Occipital lobe (tissue), 2 donors: Measurements from ENCODE around the gene PLSCR3. TPM values are rescaled to one million over a fixed set of nuclear protein-coding genes. Genes with fewer than 3 reads are reported as not detected.

Experiments
- DNase-seq: peaks from one replicate; lab custom pipeline; 2025; lab: John Stamatoyannopoulos, UW
- total RNA-seq: library from RNA; depleted of rRNA; stranded (reverse); fragments of >200 nt; gene quantifications from one replicate; pipeline ENCODE4 v1.2.3, GENCODE V29; 2014

PLSCR3 gene
- total RNA-seq, 1 donor from 2014 or later = 10.0 TPM

DNA sequence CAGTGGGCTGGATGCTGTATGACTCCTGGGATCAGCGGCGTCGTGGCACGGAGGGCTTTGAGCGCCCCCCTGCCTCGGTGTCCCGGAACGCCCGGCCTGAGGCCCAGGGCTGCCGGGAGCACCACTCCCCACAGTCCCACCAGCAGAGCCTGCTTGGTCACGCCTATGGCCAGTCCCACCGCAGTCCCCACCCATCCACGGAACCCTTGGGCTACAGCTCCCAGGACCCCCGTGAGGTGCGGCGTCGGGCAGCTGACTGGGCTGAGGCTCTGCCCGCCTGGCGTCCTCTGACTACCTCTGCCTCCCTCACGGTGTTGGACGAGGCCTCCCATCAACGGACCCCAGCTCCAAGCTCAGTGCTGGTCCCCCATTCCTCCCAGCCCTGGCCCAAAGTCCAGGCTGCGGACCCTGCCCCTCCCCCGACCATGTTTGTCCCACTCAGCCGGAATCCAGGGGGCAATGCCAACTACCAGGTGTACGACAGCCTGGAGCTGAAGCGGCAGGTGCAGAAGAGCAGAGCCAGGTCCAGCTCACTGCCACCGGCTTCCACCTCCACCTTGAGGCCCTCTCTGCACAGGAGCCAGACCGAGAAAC is 32.7 kb upstream of the PLSCR3 start:
- DNase-seq = no peak

DNA sequence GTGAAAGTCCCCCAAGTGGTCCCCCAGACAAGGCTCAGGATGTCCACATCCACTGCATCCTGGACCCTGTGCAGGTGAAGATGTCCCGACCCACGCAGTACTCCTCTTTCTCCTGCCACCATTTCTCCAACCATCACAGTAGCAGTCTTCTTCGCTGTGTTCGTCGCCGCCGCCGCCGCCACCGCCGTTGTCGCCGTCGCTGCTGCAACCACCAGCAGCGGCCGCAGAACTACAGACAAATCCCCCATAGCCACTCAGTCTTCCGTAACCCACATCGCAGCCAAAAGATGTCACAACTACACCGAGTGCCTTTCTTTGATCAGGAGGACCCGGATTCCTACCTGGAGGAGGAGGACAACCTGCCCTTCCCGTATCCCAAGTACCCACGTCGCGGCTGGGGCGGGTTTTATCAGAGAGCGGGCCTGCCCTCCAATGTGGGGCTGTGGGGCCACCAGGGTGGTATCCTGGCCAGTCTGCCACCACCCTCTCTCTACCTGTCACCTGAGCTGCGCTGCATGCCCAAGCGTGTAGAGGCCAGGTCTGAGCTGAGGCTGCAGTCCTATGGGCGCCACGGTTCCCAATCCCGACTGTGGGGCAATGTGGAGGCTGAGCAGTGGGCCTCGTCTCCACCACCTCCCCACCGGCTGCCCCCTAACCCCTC is 32.0 kb upstream of the PLSCR3 start:
- no peak for DNase-seq

DNA sequence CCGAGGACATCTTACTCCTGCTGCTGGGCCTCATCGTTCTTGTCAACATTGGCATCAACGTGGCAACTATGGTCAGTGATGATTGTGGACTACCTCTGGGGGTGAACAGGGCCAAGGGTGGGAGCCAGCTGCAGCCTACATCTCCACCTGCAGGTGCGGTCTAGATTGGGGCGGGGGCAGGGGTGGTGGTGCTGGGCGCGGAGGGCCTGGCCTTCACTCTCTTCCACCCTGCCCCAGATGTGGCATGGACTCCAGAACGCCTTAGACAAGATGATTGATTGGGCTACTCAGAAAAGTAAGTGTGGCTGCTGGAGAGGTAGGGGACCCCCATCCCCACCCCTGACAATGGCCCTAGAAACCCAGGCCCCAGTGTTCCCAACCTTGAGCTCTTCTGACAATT is 31.4 kb upstream of the PLSCR3 start:
- DNase-seq = no peak

DNA sequence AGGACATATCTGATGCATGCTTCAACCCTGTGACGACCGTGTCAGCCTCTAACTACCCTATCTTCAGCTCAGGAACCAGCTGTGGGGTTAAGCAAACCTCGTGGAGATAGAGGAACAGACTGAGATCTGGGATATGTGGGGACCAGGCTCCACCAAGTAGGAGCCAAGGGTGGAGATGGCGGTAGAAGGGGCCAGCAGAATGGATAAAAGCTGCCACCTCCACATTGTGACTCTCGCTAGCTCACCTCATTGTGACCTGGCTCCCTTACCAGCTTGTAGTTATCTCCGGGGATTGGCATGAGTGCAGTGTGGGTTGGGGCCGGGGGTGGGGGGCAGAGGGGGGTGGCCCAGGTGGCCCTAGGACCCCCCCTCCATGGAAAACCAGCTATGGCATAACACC is 31.0 kb upstream of the PLSCR3 start, which contains the start of gene SPEM2:
Gene SPEM2, plus strand, starts transcription at position 301 of the 400 bp plus-strand sequence. Its CDS starts 73 bp downstream, at position 374.
- DNase-seq = no peak

DNA sequence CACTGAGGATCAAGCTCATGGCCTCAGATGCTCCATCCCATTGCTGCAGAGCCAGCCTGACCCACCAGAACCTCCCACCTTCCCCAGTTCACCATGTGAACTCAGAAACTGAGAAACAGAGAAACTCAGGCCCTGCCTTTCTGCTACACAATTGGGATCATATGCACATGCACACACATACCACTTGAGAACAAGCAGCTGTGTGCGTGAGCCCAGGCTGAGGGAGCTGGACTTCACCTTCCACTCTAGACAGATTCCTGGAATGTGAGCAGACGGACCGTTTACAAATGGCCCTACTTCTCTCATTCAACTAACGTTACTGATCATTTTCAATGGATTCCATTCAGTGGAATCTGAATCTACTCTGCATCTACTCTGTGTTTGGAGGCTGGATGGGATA is 29.4 kb upstream of the PLSCR3 start:
- no peak for DNase-seq

DNA sequence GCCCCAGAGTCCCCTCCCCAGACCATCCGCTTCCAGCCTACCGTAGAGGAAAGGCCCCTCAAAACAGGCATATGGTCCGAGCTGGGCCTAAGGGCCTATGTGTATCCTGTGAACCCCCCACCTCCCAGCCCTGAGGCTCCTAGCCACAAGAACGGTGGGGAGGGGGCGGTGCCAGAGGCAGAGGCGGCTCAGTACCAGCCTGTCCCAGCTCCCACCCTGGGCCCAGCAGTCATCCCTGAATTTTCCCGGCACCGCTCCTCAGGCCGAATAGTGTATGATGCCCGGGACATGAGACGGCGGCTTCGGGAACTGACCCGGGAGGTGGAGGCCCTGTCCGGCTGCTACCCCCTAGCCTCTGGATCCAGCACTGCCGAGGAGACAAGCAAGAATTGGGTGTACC is 26.9 kb upstream of the PLSCR3 start:
- no peak for DNase-seq

DNA sequence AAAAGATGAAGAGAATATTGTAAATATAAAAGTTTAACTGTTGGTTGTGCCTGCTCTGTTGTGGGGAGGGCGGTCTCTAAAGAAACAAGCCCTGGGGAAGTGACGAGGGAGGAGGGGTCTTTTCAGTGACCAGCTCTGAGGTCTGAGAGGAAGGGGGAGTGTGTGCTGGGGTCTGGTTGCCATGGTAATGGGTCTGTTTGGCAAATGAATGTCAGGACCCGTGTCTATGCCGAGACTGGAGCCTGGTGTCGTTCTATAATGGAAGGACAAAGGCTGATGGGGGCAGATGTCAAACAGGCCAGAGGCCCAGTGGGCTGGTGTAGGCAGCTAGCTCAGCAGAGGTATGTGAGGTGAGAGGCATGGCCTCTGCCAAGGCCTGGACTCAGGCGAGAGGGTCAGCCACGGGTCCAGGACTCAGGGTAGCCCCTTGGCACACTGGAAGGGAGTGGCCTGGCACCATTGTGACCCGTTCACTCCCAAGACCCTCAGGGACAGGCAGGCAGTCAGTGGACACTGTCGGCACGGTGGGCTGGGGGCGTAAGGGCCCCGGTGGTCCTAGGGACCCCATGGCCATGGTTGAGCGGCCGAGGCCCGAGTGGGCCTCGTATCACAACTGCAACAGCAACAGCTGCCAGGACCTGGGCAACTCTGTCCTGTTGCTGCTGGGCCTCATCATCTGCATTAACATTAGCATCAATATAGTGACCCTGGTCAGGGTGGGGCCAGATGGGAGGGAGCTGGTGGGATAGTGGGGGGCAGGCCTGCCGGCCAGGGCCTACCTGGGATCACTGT is 25.7 kb upstream of the PLSCR3 start, which contains the start of gene SPEM1:
Gene SPEM1, plus strand, starts transcription at position 506 of the 792 bp plus-strand sequence. Its CDS starts 61 bp downstream, at position 567.
- DNase-seq = no peak

DNA sequence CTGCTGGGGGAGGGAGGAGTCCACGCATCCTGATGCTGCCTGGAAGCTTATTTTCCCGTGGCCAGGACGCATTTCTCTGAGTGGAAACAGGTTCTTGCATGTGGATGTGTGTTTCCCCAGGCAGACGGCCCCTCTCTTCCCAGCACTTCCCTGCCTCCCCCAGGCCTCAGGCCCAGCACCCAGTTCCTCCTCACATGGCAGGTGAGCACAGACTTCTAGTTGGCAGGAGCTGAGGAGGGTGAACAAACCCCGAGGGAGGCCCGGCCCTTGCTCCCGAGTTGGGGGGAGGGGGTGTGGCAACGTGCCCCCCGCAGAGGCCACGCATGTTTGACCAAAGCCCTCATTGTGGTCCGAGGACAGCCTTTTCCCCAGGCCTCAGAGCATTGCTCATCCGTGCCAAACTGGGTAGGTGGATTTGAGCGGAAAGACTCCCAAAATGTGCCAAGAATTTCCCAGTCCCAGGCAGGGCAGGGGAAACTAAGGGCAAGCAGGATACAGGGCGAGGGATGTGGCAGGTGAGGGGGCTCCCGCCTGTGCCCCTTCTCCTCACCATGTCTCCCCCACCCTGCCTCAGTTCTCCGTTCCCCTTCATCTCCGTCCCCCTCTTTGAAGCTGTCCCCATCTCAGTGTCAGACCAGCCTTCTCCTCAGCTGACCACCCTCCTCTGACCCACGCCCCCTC is 24.3 kb upstream of the PLSCR3 start:
- DNase-seq = no peak

DNA sequence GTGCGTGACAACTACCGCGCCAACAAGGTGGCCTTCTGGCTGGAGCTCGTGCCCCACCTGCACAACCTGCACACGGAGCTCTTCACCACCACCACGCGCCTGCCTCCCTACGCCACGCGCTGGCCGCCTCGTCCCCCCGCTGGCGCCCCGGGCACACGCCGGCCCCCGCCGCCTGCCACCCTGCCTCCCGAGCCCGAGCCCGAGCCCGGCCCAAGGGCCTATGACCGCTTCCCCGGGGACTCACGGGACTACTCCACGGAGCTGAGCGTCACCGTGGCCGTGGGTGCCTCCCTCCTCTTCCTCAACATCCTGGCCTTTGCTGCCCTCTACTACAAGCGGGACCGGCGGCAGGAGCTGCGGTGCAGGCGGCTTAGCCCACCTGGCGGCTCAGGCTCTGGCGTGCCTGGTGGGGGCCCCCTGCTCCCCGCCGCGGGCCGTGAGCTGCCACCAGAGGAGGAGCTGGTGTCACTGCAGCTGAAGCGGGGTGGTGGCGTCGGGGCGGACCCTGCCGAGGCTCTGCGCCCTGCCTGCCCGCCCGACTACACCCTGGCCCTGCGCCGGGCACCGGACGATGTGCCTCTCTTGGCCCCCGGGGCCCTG is 22.8 kb upstream of the PLSCR3 start:
- DNase-seq = no peak

DNA sequence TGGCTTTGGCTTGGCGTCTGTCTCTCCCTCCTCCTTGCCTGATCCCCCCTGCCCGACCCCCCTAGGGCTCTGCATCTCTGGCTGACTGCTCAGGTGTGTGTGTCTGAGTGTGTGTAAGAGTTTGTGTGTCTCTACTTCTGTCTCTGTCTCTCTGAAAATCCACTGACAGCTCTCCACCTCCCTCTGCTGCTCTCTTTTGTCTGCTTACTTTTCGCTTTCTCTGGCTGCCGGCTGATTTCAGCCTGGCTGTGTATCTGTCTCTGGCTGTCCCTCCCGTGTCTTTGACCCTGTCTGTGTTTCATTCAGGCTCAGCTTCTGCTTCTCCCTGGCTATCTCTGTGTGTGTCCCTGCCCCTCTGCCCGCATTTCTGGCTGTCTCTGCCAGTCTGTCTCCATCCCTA is 22.0 kb upstream of the PLSCR3 start:
- DNase-seq = no peak

DNA sequence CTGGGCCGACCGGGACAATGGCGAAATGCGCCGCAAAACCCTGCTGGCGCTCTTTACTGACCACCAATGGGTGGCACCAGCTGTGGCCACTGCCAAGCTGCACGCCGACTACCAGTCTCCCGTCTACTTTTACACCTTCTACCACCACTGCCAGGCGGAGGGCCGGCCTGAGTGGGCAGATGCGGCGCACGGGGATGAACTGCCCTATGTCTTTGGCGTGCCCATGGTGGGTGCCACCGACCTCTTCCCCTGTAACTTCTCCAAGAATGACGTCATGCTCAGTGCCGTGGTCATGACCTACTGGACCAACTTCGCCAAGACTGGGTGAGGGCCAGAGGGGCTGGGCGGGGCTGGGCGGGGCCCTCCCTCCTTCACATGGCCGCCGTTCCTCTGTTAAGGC is 21.5 kb upstream of the PLSCR3 start:
- DNase-seq = no peak

DNA sequence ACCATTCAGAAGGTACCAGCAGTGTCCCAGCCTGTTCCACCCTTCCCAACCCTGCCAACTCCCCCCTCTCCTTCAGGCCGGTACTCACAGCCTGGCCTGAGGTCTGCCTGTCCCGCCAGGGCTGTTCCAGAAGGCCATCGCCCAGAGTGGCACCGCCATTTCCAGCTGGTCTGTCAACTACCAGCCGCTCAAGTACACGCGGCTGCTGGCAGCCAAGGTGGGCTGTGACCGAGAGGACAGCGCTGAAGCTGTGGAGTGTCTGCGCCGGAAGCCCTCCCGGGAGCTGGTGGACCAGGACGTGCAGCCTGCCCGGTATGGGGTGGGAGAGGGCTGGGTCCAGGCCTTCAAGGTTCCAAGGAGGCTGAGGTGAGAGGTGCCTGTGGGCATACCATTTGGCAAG is 20.5 kb upstream of the PLSCR3 start:
- DNase-seq = no peak

DNA sequence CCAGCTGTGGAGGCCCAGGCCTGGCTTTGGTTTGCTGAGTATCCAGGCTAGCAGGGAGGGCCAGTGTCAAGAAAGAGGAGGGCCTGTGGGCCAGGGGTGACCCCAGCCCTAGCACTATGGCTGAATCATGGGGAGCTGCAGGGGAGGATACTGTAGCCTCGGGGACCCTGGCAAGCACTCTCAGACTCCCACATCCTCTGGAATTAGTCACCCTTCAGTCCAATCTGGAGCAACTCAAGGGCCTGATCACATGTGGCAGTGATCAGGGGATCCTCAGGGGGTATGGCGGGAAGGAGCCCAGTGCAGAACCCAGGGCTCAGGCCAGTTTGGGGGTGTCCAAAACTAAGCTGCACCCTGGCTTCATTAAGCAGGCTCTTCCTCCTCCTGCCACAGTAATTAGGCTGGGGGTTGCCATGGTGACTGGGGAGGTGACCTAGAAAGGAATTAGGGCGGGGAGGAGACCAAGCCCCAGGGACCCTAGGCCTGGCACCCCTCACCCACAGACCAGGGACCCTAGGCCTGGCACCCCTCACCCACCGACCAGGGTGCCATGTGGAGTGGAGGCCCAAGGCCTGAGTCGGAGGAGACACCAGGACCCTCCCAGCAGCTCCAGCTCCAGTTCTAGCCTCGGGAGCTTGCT is 19.1 kb upstream of the PLSCR3 start:
- DNase-seq = no peak

DNA sequence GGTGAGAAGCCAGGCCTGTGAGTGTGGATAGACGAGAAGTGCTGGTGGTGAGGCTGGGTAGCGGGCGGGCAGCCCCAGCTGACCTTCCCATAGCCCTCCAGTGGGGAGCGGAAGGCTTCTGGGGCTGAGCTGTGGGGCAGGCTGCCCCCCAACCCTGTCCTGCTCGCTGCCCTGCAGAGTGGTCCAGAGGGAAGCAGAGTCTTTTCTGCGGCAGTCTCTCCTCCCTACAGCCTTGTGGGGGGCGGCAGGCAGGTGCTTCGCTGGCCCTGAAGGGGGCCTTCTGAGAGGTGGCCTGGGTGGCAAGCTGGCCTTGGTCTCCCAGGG is 17.1 kb upstream of the PLSCR3 start:
- DNase-seq = no peak

DNA sequence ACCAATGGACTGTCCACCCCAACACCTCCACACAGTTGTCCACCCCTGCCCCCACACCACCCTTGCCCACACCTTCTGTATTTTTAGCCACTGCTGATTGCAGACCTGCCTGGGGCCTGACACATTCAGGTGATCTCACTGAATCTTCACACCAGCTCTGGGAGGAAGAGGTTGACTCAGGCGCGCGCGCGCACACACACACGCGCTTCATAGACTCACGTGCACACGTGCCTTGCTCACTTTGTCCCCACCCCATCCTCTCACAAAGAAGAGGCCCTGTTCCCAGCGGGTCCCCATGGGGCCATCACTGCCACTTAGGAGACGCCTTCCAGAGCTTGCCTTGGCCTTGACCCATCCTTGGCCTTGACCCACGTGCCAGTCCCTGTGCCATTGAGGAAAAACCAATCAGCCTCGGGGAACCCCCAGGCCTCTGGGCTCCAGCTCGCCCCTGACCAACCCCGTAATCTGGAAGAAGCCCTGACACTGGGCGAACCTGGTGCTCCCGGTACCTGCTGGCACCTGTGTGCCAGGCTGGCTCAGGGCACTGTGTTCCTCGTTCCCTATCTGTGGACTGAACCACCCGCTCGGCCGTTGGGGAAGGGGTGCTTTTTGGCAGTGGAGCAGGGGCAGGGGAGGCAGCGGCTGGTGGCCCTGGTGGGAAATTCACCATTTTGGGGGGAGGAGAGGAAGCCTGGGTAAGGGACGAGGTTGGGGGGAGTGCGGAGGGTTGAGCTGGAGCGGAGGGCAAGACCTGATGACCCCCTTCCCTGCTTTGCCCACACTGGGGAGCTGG is 16.5 kb upstream of the PLSCR3 start:
- no peak for DNase-seq

DNA sequence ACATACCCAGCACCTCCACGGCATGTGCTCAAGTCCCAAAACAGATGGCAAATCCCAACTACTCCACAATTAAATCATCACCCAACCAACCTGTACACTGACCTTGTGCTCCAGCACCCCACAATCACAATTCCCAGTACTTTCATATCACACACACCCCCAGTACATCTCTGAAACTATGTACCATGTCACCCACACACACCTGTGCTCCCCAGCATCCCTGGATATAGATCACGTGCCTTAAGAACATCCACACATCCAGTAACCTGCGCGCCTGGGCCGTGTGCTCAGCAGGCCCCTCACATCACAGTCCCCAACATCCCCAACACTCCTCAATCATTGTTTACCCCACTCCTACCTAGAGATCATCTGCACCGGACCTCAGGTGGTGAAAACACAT is 15.4 kb upstream of the PLSCR3 start:
- DNase-seq = no peak

DNA sequence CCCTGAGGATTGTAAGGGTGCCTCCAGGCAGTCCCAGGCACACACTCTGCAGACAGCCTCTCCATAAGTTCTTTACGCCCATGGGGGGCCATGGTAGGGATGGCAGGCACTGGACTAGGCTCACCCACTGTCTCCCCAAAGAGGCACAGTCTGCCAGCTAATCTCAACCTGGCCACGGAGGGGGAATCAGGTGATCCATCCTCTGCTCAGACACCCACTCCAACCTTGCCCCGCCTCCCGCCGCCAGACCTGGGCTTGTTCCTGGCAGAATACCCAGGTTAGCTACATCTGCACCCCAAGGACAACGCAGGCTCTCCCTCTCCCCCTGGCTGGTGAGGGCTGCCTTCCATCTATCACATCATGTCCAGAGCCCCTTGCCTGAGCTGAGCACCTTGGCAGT is 14.5 kb upstream of the PLSCR3 start:
- DNase-seq = no peak

DNA sequence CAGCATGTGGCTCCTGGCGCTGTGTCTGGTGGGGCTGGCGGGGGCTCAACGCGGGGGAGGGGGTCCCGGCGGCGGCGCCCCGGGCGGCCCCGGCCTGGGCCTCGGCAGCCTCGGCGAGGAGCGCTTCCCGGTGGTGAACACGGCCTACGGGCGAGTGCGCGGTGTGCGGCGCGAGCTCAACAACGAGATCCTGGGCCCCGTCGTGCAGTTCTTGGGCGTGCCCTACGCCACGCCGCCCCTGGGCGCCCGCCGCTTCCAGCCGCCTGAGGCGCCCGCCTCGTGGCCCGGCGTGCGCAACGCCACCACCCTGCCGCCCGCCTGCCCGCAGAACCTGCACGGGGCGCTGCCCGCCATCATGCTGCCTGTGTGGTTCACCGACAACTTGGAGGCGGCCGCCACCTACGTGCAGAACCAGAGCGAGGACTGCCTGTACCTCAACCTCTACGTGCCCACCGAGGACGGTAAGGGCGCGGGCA is 14.0 kb upstream of the PLSCR3 start:
- no peak for DNase-seq

DNA sequence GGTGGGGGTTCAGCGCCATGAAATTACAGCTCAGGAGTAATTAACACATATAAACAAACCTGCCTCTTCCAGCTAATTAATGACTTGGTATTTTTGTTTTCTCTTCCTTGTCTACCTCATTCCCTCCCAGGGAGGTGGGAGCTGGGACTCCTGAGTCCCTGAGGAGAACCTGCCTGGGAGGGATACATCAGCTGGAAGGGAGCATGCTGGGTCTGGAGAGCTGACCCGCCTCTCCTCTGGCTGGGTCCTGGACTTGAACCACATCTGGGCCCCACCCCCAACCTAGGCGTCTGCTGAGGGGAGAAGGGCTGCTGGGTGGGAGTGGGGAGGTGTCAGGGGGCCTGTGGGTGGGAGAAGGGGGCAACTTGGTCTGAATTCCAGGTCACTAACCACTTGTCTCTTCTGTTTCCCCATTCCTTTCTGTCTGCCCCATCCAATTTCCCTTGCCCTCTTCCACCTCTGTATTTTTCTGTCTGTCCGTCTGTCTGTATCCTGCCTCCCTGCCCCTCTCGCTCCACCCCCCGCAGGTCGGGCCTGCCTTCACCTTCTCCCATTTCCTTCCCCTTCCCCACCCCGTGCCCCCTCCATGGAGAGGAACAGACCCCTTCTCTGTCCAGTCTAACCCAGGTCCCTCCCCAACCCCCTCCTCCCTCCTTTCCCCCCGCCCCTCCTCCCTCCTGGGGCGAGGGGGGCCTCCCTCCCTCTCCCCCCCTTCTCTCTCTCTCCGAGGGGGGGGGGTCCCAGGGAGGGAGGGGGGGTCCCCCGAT is 13.3 kb upstream of the PLSCR3 start, which contains the start of gene NLGN2:
Gene NLGN2, plus strand, starts transcription at position 361 of the 767 bp plus-strand sequence. CDS start 411 bp downstream, outside the sequence.
- no peak for DNase-seq
